Keratinocyte (primary cell): ENCODE data around the gene ERLEC1.

ENCODE experiments used
- EZH2 ChIP-seq: IDR thresholded peaks from one replicate; pipeline ENCODE4 v1.6.1; 2012; ENCODE audit warnings: inconsistent platforms, mild to moderate bottlenecking, low read length, moderate library complexity
- TF ChIP-seq, protein P1 (sequence below), 3 experiments: IDR thresholded peaks in 1 of 3; conservative IDR thresholded peaks in 1 of 3; optimal IDR thresholded peaks in 1 of 3; 2 replicates in 2 of 3; 3 replicates in 1 of 3; pipeline versions ENCODE3 to v1.5.1; 2011; ENCODE audit warnings: low read length in 3 of 3, mild to moderate bottlenecking in 3 of 3, moderate library complexity in 2 of 3, control low read depth in 1 of 3, inconsistent platforms in 1 of 3; ENCODE audit not compliant: insufficient read depth in 2 of 3; ENCODE audit errors: extremely low read depth in 1 of 3

DNA sequence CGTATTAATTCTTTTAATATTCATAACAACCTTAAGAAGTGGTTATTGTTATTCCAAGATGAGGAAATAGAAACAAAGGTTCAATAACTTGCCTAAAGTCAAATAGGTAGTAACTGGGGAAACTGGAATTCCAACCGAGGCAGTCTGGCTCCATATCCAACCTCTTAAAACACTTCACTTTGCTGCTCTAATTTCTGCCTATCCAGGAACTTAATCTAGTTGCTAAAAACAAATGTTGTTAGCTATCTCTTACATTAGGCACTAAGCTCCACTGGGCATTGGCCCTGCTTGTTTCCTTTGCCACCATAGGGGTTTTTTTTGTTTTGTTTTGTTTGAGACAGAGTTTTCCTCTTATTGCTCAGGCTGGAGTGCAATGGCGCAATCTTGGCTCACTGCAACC is 24.8 kb downstream of the ERLEC1 start:
- TF ChIP-seq, protein P1, sequence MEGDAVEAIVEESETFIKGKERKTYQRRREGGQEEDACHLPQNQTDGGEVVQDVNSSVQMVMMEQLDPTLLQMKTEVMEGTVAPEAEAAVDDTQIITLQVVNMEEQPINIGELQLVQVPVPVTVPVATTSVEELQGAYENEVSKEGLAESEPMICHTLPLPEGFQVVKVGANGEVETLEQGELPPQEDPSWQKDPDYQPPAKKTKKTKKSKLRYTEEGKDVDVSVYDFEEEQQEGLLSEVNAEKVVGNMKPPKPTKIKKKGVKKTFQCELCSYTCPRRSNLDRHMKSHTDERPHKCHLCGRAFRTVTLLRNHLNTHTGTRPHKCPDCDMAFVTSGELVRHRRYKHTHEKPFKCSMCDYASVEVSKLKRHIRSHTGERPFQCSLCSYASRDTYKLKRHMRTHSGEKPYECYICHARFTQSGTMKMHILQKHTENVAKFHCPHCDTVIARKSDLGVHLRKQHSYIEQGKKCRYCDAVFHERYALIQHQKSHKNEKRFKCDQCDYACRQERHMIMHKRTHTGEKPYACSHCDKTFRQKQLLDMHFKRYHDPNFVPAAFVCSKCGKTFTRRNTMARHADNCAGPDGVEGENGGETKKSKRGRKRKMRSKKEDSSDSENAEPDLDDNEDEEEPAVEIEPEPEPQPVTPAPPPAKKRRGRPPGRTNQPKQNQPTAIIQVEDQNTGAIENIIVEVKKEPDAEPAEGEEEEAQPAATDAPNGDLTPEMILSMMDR (optimal IDR thresholded peaks at IDR 0.05 in 1 of 3, IDR thresholded peaks at IDR 0.05 in 1 of 3, conservative IDR thresholded peaks at IDR 0.05 in 1 of 3; ENCODE audit: extremely low read depth in 1 of 3, insufficient read depth in 2 of 3, low read length in 3 of 3) = no peak
- TF ChIP-seq EZH2 = no peak
